Measurements from ENCODE around the gene TUBGCP4. TPM values are rescaled to one million over a fixed set of nuclear protein-coding genes. Genes with fewer than 3 reads are reported as not detected.
"Not testable (repeated sequence)": the region's sequence is repeated elsewhere in the genome, so short reads cannot be mapped to it uniquely, and the experiment has no call there.

TUBGCP4 gene
- total RNA-seq, 1 donor, result 10.5 TPM

- Histone ChIP-seq H3K9me3 (ENCODE audit: low read depth, low read length) (no peaks in the 10 kb centered on the region), H3K79me2 (ENCODE audit: insufficient read depth, low read length) (no peaks in the 10 kb centered on the region), H3K27ac (ENCODE audit: low read depth, low read length) (no peak overlapping the region), H3K4me1 (ENCODE audit: insufficient read depth, low read length) (no peaks in the 10 kb centered on the region), H3K4me3 (ENCODE audit: insufficient read depth, low read length) (no peak overlapping the region), H3K36me3 (ENCODE audit: insufficient read depth, low read length) (peaks cover 27% of the 10 kb centered on the region), H2AFZ (ENCODE audit: low read length) (no peak overlapping the region), H3K27me3 (ENCODE audit: insufficient read depth, low read length) (no peaks in the 10 kb centered on the region), H4K20me1 (ENCODE audit: insufficient read depth, low read length) (no peaks in the 10 kb centered on the region), H3K4me2 (ENCODE audit: insufficient read depth, low read length) (no peak overlapping the region)
- peak; percentile 83 for DNase-seq (ENCODE audit: insufficient read length, low spot score, missing footprints)
- no peak for TF ChIP-seq CTCF (IDR thresholded peaks at IDR 0.05; ENCODE audit: extremely low read depth, low read depth, low read length)
Observed at GRCh38 chr15:43383070-43383469, 12.2 kb downstream of the TUBGCP4 start.

GRCh38 chr15:43390723-43391122 is 19.8 kb downstream of the TUBGCP4 start:
- H3K27ac ChIP-seq (ENCODE audit: low read depth, low read length), result no peak overlapping the region
- no peak for TF ChIP-seq CTCF (IDR thresholded peaks at IDR 0.05; ENCODE audit: extremely low read depth, low read depth, low read length)
- no peaks in the 10 kb centered on the region for H3K27me3 ChIP-seq (ENCODE audit: insufficient read depth, low read length)
- H3K4me2 ChIP-seq (ENCODE audit: insufficient read depth, low read length), result no peak overlapping the region
- no peaks in the 10 kb centered on the region for H3K79me2 ChIP-seq (ENCODE audit: insufficient read depth, low read length)
- no peaks in the 10 kb centered on the region for H4K20me1 ChIP-seq (ENCODE audit: insufficient read depth, low read length)
- no peaks in the 10 kb centered on the region for H3K4me1 ChIP-seq (ENCODE audit: insufficient read depth, low read length)
- no peak for DNase-seq (ENCODE audit: insufficient read length, low spot score, missing footprints)
- H3K9me3 ChIP-seq (ENCODE audit: low read depth, low read length), result no peaks in the 10 kb centered on the region
- no peak overlapping the region for H2AFZ ChIP-seq (ENCODE audit: low read length)
- H3K4me3 ChIP-seq (ENCODE audit: insufficient read depth, low read length), result no peak overlapping the region
- peaks cover 17% of the 10 kb centered on the region for H3K36me3 ChIP-seq (ENCODE audit: insufficient read depth, low read length)

GRCh38 chr15:43393592-43393991 is 22.7 kb downstream of the TUBGCP4 start:
- H4K20me1 ChIP-seq (ENCODE audit: insufficient read depth, low read length); H3K4me1 ChIP-seq (ENCODE audit: insufficient read depth, low read length); H3K9me3 ChIP-seq (ENCODE audit: low read depth, low read length); H3K4me3 ChIP-seq (ENCODE audit: insufficient read depth, low read length); H3K27me3 ChIP-seq (ENCODE audit: insufficient read depth, low read length); H2AFZ ChIP-seq (ENCODE audit: low read length); H3K79me2 ChIP-seq (ENCODE audit: insufficient read depth, low read length); H3K4me2 ChIP-seq (ENCODE audit: insufficient read depth, low read length); H3K27ac ChIP-seq (ENCODE audit: low read depth, low read length); DNase-seq (ENCODE audit: insufficient read length, low spot score, missing footprints): not testable (repeated sequence)
- H3K36me3 ChIP-seq (ENCODE audit: insufficient read depth, low read length), result peaks cover 35% of the 10 kb centered on the region

GRCh38 chr15:43402255-43402654 is 31.4 kb downstream of the TUBGCP4 start:
- Histone ChIP-seq H3K4me1 (ENCODE audit: insufficient read depth, low read length) (no peaks in the 10 kb centered on the region), H3K36me3 (ENCODE audit: insufficient read depth, low read length) (peaks cover 78% of the 10 kb centered on the region), H3K9me3 (ENCODE audit: low read depth, low read length) (no peaks in the 10 kb centered on the region), H4K20me1 (ENCODE audit: insufficient read depth, low read length) (no peaks in the 10 kb centered on the region), H3K4me2 (ENCODE audit: insufficient read depth, low read length) (no peak overlapping the region), H3K27me3 (ENCODE audit: insufficient read depth, low read length) (no peaks in the 10 kb centered on the region), H3K27ac (ENCODE audit: low read depth, low read length) (no peak overlapping the region), H2AFZ (ENCODE audit: low read length) (no peak overlapping the region), H3K4me3 (ENCODE audit: insufficient read depth, low read length) (no peak overlapping the region), H3K79me2 (ENCODE audit: insufficient read depth, low read length) (no peaks in the 10 kb centered on the region)
- no peak for TF ChIP-seq CTCF (IDR thresholded peaks at IDR 0.05; ENCODE audit: extremely low read depth, low read depth, low read length)
- no peak for DNase-seq (ENCODE audit: insufficient read length, low spot score, missing footprints)
